GM19372 (cell line): ENCODE data around the gene STS.
A peak's percentile ranks its signal among the peaks of the same experiment; 100 is the strongest.

Experiments
- ATAC-seq: cut with Tn5 transposase; IDR thresholded peaks from one replicate; pipeline ENCODE4 v1.9.1; 2021; ENCODE audit warnings: mild to moderate bottlenecking, low read depth, moderate library complexity; ENCODE audit not compliant: unreplicated experiment

The STS gene

GRCh38 chrX:7134981-7135380 lies 12.5 kb upstream of the STS start:
- ATAC-seq, result no peak

- no peak for ATAC-seq
These were observed 8.1 kb upstream of the STS start for GRCh38 chrX:7139202-7140081.

- no peak for ATAC-seq
These were observed 4.4 kb upstream of the STS start for GRCh38 chrX:7143076-7143475.

GRCh38 chrX:7143941-7144525 lies 3.5 kb upstream of the STS start:
- no peak for ATAC-seq

GRCh38 chrX:7145454-7145853 lies 2.1 kb upstream of the STS start:
- ATAC-seq, result no peak

- no peak for ATAC-seq
These were observed 1.4 kb upstream of the STS start for GRCh38 chrX:7146020-7146702.

GRCh38 chrX:7146703-7147412 lies 654 bp upstream of the STS start:
- ATAC-seq, result peak; percentile 19

GRCh38 chrX:7147978-7148854 lies 704 bp downstream of the STS start, which contains the start of gene PUDP:
Gene PUDP (minus strand): TSS chrX:7148153. CDS start chrX:7148113, 40 bp downstream.
- ATAC-seq, result peak; percentile 63

GRCh38 chrX:7149411-7149810 lies 1.9 kb downstream of the STS start:
- no peak for ATAC-seq

GRCh38 chrX:7153231-7153630 lies 5.7 kb downstream of the STS start:
- no peak for ATAC-seq

GRCh38 chrX:7154041-7154597 lies 6.6 kb downstream of the STS start:
- no peak for ATAC-seq

- no peak for ATAC-seq
These were observed 7.7 kb downstream of the STS start for GRCh38 chrX:7155163-7155562.

GRCh38 chrX:7156879-7157278 lies 9.4 kb downstream of the STS start:
- ATAC-seq, result no peak

GRCh38 chrX:7158468-7158990 lies 11.0 kb downstream of the STS start:
- no peak for ATAC-seq

GRCh38 chrX:7159149-7159861 lies 11.8 kb downstream of the STS start:
- ATAC-seq, result no peak

GRCh38 chrX:7163146-7163677 lies 15.7 kb downstream of the STS start:
- no peak for ATAC-seq

GRCh38 chrX:7164174-7164573 lies 16.7 kb downstream of the STS start:
- no peak for ATAC-seq

GRCh38 chrX:7168371-7168770 lies 20.9 kb downstream of the STS start:
- no peak for ATAC-seq
